Body of pancreas (tissue), 4 donors: Measurements from ENCODE around the gene SLC6A17. TPM values are rescaled to one million over a fixed set of nuclear protein-coding genes. Genes with fewer than 3 reads are reported as not detected.

ENCODE experiments used
- ATAC-seq: fragments of 150-250 bp; one replicate; pipeline ENCODE4 v1.9.1; 2016
- DNase-seq, 4 donors: peaks; one replicate each; pipeline ENCODE4 v3.0.0-alpha.2; 2019
- H3K27ac ChIP-seq, 4 donors: fragments of 200-600 bp; sonication (generic); 1 replicate in 3 of 4; 2 replicates in 1 of 4; pipeline versions ENCODE4 v1.5.1 to v1.6.1; 2016 to 2019; ENCODE audit warnings: mild to moderate bottlenecking in 1 of 4, mixed read lengths in 1 of 4, moderate library complexity in 1 of 4
- H3K27me3 ChIP-seq, 2 donors: fragments of 200-600 bp; sonication (generic); one replicate each; pipeline ENCODE4 v1.6.0; 2016; ENCODE audit warnings: mild to moderate bottlenecking in 1 of 2
- H3K36me3 ChIP-seq, 2 donors: fragments of 200-600 bp; sonication (generic); replicated peaks in 1 of 2; 2 replicates each; pipeline ENCODE4 v1.5.1; 2016; ENCODE audit warnings: low read depth in 2 of 2; ENCODE audit not compliant: insufficient read depth in 1 of 2
- H3K4me1 ChIP-seq: fragments of 200-600 bp; sonication (generic); one replicate; pipeline ENCODE4 v1.6.0; 2016
- H3K4me3 ChIP-seq, 2 donors: fragments of 200-600 bp; sonication (generic); 1 replicate in 1 of 2; 2 replicates in 1 of 2; pipeline ENCODE4 v1.5.1; 2016 to 2019
- H3K9me3 ChIP-seq, 3 donors: fragments of 200-600 bp; sonication (generic); 1 replicate in 2 of 3; 2 replicates in 1 of 3; pipeline ENCODE4 v1.5.1; 2016
- POLR2A ChIP-seq, 3 donors: fragments of 450-650 bp; IDR thresholded peaks; one replicate each; pipeline ENCODE4 v1.6.1; 2016; ENCODE audit warnings: antibody characterized with exemption in 3 of 3, mild to moderate bottlenecking in 2 of 3
- WGBS, 2 donors: methylation state at CpG; one replicate each; pipeline ENCODE4 v1.1.5; 2017; 5-methylcytosine and 5-hydroxymethylcytosine counted together
- intact Hi-C: fragments of 100-400 bp; cut with DNase I; formaldehyde crosslinking; loops from one replicate; pipeline ENCODE4 v1.15.1; 2023
- total RNA-seq, 2 donors: library from RNA; depleted of rRNA; stranded (reverse); fragments of >200 nt; gene quantifications; one replicate each; pipeline ENCODE4 v1.1.0, GENCODE V29; 2016
- TF ChIP-seq, protein P1 (sequence below), 7 experiments: fragments of 450-650 bp in 4 of 7; fragments of 200-600 bp in 3 of 7; sonication (generic) in 3 of 7; IDR thresholded peaks; one replicate each; pipeline ENCODE4 v1.5.1; 2016 to 2019; ENCODE audit warnings: antibody characterized with exemption in 7 of 7

The SLC6A17 gene
- total RNA-seq, 2 donors from 2014 or later, result 0.52 to 0.99 TPM

DNA sequence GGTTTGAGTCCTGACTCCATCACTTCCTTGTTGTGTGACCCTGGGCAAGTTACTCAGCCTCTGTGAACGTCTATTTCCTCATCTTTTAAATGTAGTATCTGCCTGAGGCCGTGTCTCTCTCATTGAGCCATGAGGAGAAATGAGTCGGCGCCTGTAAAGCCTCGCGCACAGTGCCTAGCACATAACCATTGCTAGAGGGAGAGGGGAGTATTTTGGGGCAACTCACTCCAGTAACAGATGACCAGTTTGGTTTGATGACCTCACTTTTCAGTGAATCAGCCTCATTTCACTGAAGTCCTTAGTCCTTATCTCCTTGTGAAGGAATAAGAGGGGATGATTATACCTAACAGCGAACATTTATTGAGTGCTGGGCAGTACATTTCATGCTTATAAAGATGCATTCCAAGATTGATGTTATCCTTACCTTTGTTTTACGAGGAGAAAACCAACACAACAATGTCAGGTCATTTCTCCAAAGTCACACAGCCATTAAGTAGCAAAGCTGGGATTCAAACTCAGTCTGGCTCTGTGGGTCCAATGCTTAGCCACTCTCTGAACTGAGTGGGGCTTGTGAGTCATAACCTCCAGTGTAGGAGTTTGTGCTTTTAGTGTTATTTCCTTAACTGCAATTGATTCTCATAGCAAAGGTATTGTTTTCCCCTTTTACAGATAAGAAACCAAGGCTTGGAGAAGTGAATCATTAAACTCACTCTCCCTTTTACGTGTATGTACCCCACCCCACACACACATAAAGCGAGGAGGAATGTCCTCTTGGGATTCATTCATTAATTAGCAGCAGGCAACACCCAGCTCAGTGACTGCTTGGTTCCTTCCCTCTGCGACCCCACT, 85.8 kb downstream of the SLC6A17 start:
- no peaks in the 10 kb centered on the region for H3K36me3 ChIP-seq
- H3K4me1 ChIP-seq, result peaks cover 29% of the 10 kb centered on the region
- ATAC-seq, result peak; percentile 49
- intact Hi-C loops, result no loop called here
- WGBS, 2 donors, result 56 to 70% methylated on average over 11 of the region's 11 CpGs
- TF ChIP-seq, protein P1, sequence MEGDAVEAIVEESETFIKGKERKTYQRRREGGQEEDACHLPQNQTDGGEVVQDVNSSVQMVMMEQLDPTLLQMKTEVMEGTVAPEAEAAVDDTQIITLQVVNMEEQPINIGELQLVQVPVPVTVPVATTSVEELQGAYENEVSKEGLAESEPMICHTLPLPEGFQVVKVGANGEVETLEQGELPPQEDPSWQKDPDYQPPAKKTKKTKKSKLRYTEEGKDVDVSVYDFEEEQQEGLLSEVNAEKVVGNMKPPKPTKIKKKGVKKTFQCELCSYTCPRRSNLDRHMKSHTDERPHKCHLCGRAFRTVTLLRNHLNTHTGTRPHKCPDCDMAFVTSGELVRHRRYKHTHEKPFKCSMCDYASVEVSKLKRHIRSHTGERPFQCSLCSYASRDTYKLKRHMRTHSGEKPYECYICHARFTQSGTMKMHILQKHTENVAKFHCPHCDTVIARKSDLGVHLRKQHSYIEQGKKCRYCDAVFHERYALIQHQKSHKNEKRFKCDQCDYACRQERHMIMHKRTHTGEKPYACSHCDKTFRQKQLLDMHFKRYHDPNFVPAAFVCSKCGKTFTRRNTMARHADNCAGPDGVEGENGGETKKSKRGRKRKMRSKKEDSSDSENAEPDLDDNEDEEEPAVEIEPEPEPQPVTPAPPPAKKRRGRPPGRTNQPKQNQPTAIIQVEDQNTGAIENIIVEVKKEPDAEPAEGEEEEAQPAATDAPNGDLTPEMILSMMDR (IDR thresholded peaks at IDR 0.05), result no peak
- no peak for TF ChIP-seq POLR2A (IDR thresholded peaks at IDR 0.05)
- H3K9me3 ChIP-seq, result no peaks in the 10 kb centered on the region
- no peak overlapping the region for H3K4me3 ChIP-seq
- peak in 1 of 4 donors; percentile 40 for DNase-seq
- peak overlapping the region; percentile 40 to 64 (median 56) for H3K27ac ChIP-seq
- no peaks in the 10 kb centered on the region for H3K27me3 ChIP-seq

DNA sequence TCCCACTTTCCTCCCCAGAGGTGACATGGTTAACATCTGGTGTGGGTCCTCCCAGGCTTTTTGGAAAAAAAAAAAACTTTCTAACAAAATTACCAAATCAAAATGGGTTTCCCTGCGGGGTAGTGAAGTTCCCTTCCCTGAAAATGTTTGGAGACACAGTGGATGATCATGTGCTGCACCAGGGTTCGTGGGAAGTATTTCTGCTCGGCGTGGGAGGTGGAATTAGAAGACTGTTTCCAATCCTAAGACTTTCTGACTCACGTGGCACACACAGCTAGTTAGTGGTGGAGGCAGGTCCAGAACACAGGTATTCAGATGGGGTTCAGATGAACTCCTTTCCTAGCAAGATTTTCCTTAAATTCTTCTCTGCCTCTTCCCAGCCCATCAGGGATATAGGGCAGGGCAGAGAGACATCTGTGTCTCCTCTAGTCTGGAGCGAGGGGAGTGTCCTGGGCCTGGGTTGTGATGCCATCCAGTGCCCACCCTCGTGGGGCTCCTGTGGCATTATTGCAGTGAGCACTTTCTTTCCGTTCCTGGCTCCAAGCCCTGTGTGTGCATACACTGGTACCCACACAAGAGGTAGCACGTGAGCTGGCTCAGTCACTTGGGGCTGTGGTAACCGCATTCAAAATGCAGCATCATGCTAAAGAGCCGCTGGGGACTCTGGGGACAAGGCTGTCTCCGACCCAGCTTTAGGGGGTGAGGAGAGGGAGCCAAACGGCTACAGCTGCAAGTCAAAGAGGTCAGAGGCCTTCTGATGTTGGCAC, 87.3 kb downstream of the SLC6A17 start:
- H3K9me3 ChIP-seq, result no peaks in the 10 kb centered on the region
- 89 to 95% methylated on average over 12 to 13 of the region's 13 CpGs for WGBS, 2 donors
- H3K4me1 ChIP-seq, result peaks cover 31% of the 10 kb centered on the region
- no peaks in the 10 kb centered on the region for H3K36me3 ChIP-seq
- no peak for TF ChIP-seq POLR2A (IDR thresholded peaks at IDR 0.05)
- TF ChIP-seq, protein P1 (IDR thresholded peaks at IDR 0.05), result no peak
- no peak overlapping the region for H3K27ac ChIP-seq
- ATAC-seq, result no peak
- no peaks in the 10 kb centered on the region for H3K27me3 ChIP-seq
- no peak overlapping the region for H3K4me3 ChIP-seq
- intact Hi-C loops, result no loop called here
- no peak for DNase-seq

DNA sequence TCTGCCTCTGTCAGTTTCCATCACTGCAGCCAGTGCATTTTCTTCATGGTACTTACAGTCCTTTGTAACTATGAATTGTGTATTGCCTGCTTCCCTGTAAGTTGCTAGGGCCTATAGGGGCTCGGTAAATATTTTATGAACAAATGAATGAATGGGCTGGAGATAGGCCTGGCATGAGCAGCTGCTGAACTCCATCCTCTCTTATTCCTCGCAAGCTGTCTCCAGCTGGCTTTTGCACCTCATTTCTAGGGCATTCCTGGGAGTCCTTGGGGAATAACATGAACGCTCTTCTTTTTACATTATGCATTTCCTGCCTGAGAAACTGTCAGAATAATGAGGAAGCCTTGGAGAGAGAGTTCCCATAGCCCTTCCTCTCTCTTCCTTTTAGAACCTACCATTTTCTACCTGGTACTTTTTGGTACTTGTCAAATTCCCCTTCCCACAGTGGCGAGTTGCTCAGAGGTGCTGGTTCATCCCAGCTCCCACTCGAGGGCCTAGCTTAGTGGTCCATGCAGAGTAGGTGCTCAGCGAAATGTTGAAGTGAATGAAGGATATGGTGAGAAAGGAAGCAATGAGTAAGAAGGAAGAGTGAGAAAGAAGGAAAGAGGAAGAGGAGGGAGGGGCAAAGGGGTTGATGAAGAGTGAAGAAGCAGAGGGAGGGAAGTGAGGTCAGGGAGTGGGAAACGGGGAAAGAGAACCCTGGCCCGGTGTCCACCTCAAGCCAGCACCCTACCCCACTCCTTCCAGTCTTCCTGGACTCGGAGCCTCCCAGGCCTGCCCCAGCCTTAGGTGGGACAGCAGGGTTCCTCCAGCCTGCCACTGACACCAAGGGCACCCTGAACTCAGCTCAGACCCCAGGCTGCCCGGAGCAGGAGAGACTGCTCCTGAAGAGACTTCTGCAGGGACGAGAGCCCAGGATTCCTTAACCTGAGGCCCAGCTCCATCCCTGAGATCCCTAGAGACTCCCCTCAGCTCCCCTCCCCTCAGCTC, 89.4 kb downstream of the SLC6A17 start:
- TF ChIP-seq, protein P1 (IDR thresholded peaks at IDR 0.05), result no peak
- TF ChIP-seq POLR2A (IDR thresholded peaks at IDR 0.05), result no peak
- Histone ChIP-seq H3K4me1 (peaks cover 35% of the 10 kb centered on the region), H3K4me3 (no peak overlapping the region), H3K9me3 (no peaks in the 10 kb centered on the region), H3K36me3 (no peaks in the 10 kb centered on the region), H3K27me3 (no peaks in the 10 kb centered on the region), H3K27ac (no peak overlapping the region)
- ATAC-seq, result no peak
- DNase-seq, result no peak
- intact Hi-C loops, result no loop called here
- 76 to 81% methylated on average over 11 of the region's 11 CpGs for WGBS, 2 donors

DNA sequence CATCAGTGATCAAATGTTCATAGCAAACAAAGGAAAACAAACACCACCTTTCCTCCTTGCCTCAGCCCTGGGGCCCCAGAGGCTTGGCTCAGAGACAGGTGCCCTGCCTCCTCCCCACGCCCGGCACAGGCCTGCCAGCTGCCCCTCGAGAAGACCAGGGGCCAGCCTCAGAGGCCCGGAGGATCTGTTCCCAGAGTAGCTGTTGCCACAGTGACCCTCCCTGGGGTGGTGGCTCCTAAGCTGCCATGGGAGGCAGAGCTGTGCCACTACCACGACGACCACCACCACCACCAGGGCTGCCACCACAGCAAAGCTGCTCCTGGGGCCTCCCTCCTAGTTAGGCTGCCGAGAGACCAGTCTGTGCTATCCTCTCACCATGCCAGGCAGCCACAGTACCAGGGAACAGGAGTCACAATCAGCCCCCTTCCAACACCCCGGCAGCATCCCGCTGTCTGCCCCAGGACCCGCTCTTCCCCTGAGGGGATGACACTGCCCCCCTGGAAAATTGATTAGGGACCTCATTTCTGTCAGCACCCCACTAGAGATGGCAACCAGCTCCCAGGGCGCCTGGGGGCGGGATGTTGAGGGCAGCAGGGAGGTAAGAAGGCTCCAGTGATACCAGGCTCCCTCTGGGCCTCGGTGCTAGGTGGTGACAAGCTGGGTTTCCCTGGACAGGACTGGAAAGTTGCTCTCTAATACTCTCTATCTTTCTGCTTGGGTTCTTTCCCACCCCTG, 90.3 kb downstream of the SLC6A17 start:
- H3K27ac ChIP-seq, result no peak overlapping the region
- H3K4me3 ChIP-seq, result no peak overlapping the region
- TF ChIP-seq, protein P1 (IDR thresholded peaks at IDR 0.05), result no peak
- TF ChIP-seq POLR2A (IDR thresholded peaks at IDR 0.05), result no peak
- peaks cover 26% of the 10 kb centered on the region for H3K4me1 ChIP-seq
- no peaks in the 10 kb centered on the region for H3K27me3 ChIP-seq
- no peaks in the 10 kb centered on the region for H3K36me3 ChIP-seq
- DNase-seq (peak in 2 of 4 donors; percentile 34 to 45), ATAC-seq (no peak)
- no peaks in the 10 kb centered on the region for H3K9me3 ChIP-seq
- intact Hi-C loops, result no loop called here
- 71 to 83% methylated on average over 9 to 13 of the region's 13 CpGs for WGBS, 2 donors
